ENCODE measurements around the gene KIF26A.

Gene KIF26A

DNA sequence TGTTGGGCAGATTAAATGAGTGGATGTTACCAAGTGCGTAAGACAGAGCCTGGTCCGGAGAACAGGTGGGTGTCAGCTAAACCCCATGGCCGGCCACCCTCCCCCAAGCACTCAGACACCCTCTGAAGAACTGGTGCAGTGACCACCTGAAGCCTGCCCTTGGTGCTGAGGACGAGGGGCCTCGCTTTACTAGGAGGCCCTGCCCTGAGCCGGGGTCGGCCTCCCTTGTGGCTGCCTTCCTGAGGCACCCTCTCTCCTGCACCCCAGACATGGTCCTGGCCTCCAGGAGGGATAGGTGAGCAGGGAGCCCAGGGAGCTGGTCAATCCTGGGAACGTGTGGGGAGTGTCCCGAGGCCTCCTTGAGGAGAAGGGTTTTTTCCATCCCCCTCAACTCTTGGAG lies 4.9 kb upstream of the KIF26A start:
- no peak for DNase-seq

DNA sequence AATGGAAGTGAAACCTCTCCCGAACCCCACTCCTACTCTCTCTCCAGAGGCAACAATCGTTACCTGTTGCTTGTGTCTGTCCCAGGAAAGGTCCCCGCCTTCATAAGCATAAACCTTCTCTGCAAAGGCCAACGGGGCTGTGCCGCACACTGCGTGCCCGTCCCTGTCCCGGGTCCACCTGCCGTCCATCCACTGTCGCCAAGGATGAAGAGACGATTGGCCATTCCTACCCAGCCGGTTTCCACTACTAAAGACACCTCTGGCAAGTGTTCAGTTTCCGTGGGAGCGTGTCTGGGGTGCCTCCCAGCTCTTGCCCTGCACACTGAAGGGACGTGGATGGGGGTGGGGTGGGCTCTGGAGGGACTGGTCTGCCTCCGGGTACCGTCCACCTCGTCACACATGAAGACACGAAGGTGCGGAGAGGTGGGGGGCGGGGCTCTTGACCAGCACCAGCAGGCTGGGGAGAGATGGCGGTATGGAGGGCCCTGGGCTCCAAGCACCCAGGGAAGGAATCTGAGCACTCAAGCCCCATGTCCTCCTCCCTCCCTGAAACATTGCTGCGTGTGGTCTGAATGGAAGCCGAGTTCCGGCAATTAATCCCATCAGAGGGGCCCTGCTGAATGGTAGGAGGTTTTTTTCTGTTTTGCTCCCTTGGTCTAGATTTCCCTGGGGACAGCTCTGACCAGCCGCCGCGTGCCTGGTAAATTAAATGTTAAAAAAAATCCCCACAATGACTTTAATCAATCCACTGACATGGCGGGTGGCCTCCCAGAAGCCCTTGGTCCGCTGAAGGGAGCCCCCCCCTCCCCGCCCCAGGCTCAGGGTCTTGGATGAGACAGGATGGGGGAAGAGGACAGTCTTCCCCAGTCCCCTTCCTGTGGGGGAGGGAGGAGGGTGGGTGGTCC lies 4.1 kb upstream of the KIF26A start:
- no peak for DNase-seq

DNA sequence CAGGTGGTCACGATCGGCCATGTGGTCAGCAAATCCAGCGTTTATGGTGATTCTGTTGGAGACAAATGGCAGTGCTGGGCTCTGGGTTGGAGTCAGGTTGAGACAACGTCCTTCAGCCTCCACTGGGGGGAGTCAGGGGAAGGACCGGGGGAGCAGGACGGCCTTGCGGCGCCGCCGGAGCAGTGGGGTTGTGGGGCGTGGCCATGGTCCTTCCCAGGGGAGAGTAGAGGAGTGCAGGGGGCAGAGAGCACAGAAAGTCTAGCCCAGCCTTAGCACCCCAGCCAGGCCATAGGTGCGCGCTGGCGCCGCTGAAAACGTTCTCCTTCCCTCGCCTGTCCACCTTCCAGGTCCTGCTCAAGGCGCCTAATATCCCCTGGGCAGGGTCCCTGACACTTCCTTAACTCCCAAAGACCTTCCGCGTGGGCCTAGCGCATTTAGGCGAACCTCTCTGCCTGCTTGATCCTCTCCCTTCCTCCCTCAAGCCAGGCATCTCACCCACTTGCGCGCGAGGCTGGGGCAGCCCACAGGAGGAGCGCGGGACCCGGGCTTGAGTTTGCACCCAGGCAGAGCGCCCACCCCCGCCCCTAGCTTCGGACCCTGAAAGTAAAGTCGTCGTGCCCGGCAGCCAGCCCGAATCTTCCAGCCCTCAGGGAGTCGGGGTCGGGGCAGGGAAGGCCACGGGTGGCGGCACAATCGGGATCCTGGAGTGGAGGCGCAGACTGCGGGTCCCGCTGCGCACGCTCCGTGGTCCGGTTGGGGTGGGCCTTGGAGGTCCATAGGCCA lies 3.1 kb upstream of the KIF26A start:
- no peak for DNase-seq

- no peak for DNase-seq
Observed at GRCh38 chr14:104135904-104136471, 2.4 kb upstream of the KIF26A start.

- no peak for DNase-seq
Observed at GRCh38 chr14:104136472-104137296, 1.7 kb upstream of the KIF26A start.

DNA sequence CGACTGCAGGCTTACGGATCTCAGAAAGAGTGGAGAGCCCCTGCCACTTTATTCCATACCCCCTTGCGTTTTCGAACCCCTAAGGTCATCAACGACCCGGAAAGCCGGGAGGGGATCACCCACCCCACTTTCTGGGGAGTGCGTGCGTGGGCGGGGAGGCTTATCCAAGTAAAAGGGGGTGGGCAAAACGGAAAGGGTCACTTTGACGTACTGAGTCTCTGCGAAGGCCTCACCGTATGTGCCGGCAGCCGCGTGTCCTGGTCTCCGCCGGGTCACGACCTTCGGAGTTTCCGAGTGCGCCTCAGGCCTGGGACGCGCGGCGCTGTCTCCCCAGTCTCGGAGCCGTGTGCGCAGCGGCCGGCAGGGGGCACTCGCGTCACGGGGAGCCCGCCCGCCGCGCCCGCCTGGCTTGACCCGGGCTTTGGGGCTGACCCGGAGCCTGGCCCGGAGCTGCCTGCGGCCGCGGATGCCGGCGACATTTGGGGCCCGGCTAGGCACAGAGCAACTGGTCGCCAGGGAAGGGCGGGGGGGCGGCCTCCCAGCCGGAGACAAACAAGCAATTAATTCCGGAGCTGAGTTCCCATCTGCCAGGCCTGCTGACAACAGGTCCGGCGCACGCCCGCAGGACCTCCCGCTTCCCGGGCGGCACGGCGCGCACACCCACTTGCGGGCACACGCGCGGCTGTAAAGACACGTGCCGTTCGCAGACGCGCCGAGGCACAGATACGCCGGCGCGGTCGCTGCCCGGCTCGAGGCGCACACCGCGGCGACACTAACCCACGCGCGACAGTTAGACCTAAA lies 890 bp upstream of the KIF26A start:
- DNase-seq = no peak

- no peak for DNase-seq
Observed at GRCh38 chr14:104138718-104139459, 502 bp downstream of the KIF26A start.

DNA sequence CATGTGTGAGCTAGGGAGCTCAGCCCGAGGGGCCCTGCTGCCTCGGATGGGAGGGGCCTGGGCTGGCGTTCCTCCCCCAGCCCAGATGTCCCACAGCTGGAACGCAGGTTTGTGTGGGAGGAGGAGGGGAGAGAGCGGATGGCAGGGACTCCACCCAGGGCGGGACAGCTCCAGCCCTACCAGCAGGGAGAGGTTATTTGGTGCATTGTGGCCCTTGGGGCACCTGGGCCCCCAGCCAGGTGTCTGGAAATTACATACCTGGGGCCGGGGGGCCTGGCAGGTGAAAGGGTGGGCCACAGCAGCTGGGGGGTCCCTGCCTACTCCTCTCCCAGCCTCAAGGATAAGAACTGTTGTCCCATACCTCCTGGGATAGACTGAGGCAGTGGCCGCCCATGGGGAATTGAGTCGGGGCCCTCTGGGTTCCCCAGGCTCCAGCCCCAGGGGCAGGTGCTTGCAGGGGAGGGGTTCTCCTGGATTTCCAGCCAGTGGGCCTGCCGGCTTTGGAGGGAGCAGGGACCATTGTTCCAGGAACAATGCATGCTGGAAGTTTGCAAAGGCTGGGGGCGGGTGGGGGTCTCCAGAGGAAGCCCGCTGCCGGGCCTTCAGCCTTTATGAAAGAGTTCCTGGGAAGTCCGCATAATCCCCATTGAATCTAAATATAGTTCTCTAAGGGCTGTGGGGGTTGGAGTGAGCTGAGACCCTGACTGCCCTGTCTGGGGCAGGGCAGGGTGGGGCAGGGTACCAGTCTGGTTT lies 1.2 kb downstream of the KIF26A start:
- no peak for DNase-seq

- no peak for DNase-seq
Observed at GRCh38 chr14:104140213-104140462, 1.8 kb downstream of the KIF26A start.

DNA sequence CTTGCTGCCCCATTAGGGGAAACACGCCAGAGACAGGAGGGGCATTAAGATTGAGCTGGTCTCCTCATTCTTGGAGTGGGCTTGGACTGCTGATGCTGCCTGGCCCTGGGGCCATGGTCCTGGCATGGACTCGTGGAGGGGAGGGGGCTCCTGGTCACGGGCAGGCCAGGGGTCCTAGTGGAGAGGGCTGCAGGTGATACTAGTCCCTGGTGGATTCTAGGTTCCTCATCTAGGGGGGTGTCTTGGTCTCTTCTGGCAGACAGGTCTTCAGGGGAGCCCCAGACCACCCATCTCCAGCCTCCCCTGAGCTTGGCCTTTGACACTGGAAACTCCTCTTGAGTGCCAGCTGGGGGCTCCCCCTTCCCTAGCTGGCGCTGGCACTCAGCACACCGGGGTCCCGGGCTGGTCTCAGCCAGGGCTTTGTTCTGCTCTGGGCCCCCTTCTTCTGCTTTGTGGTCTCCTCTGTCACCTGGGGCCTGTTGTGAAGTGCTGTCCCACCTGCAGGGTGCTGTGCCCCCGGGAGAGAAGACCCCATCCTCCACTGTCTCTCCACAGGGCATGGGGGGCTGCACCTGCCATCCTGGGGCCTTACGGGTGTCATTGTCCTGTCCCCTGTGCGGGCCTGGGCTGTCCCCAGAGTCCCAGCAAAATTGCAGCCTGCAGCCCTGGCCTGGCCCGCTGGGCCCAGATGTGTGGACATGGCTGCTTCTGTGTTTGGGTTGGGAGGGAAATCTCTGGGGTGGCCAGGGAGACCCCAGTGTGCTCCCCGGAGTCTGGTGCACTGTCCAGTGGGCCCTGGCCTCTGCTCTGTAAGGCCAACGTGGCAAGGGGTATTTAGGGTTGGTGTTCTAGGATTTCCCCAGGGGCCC lies 2.3 kb downstream of the KIF26A start:
- DNase-seq = no peak

- no peak for DNase-seq
Observed at GRCh38 chr14:104141621-104142091, 3.3 kb downstream of the KIF26A start.

DNA sequence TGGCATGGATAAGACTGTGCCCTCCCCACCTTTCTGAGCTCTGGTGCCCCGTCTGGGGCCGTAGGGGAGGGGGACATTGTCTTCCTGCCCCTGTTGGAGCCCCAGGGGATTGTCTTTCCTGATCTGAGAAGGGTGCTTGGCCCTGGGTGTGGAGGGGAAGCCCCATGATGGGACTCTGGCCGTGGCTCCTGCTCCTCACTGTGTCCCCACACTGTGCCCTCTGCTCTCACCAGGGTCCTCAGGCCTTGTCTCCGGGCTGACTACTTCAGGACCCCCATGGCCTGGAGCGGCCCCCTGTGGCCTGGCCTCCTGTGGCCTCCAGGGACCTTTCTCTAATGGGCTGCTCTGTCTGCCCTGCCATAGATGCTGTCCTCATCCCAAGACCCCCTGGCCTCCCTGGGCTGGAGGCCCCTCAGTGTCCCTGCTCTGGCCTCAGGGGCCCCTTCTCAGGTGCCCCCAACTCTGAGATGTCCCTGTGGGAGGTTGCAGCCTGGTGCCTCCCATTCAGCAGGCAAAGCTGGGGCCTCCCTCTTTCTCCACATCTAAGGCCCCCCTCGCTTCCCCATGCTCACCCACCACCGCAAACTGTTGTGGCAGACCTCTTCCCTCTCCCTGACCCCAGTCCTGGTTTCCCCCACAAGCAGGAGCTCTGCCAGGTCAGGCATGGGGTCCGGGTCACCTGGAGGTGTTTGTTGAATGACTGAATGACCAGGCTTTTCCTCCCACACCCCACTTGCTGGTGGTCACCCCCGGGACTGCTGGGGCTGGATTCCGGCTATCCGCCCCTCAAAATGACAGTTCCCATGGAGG lies 4.0 kb downstream of the KIF26A start:
- no peak for DNase-seq

DNA sequence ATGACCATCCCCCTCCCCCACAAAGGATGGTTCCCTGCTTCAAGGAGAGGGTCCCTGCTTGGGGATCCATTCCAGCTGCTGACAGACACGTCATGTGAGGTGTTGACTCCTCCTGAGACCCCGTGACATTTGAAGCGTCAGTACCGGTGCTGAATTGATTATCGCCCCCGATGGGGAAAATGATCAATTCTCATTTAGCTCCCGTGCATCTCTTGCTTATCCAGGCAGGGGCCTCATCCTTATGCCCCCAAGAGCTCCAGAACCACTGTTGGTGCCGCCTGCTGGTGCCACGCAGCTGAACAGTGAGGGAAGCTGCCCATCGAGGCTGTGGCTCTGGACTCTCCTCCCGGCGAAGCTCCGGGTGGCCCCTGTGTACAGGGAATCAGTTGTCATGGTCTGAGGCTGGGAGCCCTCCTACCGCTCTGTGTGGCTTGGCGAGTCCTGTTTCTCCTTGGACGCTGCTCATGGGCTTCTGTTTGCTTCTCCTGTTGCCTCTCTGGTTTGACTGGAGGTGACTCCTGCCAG lies 4.6 kb downstream of the KIF26A start:
- no peak for DNase-seq

DNA sequence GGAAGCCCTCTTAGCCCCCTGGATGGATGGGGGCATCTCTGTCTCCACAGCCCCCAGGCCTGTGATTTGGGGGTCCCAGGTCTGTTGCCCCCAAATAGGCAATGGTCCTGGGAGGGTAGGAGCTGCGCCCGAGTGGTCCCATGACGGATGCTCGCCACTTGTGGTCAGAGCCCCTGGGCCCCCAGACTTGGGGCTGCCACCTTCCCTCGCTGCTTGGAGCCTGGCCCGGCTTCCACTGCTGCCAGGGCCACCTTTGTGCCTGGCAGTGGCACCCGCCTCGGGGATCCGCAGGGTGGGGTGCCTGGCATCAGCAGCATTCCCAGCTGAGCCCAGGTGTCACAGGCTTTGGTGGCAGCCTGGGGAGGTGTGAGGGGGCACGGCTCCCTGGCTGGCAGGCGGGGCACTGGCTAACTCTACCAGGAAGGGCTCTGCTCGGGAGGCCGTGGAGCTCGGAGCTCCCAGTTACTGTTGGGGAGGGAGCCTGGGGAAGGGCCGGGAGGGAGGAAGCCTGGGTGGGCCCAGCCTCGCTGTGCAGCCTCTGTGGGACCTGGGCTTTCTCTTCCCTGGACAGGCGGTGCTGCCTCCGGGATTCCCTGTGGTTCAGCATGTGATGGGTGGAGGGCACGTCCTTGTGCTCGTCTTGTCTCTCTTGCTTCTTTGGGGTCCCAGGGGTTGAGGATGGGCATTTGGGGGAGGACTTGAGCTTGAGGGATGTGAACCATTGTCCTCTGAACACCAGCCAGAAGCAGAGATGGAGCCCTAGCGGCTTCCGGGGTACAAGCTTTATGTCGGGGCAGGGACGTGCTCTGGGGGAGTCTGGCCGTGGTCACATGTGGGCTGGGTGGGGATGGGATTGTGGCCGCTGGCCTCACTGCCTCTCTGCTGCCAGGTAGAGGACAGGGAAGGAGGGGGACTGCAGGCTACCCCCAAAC lies 5.4 kb downstream of the KIF26A start:
- no peak for DNase-seq

DNA sequence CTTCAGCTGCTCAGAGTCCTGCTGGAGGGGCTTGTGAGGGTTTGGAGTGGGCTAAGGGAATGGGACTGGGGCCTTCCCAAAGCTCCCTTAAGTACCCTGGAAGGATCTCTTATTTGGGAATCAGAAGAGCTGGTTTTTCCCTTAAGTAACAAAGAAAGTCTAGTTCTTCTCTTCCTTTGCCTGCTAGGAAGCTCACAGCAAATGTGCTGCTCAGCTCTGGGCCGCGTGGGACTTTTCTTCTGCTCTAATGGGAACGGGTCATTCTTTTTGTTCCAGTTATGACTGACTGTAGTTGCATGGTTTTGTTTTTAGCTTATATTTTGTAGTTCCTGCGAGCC lies 6.0 kb downstream of the KIF26A start:
- no peak for DNase-seq

DNA sequence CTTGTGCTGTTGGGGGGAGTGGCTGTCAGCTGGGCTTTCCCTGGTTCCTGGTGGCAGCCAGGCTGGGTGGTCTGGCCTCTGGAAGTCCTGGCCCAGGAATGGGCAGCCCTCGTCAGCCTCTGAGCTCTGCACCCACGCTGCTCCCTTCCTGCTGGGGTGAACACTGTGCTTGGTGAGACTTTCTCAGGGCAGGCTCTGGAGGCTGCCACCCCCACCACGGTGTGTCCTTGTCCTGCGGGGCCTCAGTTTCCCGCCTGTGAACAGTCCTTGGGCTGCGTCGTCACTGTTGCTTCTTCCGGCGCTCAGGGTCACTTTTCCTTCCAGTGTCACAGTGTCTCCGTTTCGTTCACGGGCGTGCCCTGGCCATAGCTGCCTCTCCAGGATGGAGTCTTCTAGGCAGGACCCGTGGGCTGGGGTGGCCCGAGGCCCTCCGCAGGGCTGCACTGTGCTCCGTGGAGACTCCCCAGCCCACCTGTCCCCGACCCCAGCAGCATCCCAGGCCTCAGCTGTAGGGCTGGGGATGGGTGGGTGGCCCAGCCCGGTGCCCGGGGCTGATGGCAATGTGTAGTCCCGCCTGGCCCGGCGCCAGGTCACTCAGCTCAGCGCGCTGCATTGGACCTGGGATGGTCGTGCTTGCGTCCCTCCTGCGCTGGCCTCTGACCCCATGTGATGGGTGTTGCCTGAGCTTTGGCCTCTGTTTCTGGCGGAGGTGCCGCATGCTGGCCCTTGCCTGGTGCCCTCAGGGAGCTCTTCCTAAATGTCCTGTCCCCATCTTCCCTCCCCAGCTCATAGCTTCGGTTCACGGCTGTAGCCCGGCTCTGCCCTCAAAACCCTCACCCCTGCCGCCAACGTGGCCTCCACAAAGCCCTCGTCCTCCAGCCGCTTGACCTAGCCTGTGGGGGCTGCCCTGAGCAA lies 6.8 kb downstream of the KIF26A start:
- no peak for DNase-seq

Data from kidney glomerular epithelial cell (primary cell).